DMS153 treated with DMSO at 0.1 percent for 48 hours (cell line): ENCODE measurements around the gene LSM14A.
A peak's percentile ranks its signal among the peaks of the same experiment; 100 is the strongest.
"Not testable (repeated sequence)": the region's sequence is repeated elsewhere in the genome, so short reads cannot be mapped to it uniquely, and the experiment has no call there.

Experiments
- DNase-seq: peaks from one replicate; lab custom pipeline; 2025; ENCODE audit not compliant: unreplicated experiment; lab: John Stamatoyannopoulos, UW

Gene LSM14A

DNA sequence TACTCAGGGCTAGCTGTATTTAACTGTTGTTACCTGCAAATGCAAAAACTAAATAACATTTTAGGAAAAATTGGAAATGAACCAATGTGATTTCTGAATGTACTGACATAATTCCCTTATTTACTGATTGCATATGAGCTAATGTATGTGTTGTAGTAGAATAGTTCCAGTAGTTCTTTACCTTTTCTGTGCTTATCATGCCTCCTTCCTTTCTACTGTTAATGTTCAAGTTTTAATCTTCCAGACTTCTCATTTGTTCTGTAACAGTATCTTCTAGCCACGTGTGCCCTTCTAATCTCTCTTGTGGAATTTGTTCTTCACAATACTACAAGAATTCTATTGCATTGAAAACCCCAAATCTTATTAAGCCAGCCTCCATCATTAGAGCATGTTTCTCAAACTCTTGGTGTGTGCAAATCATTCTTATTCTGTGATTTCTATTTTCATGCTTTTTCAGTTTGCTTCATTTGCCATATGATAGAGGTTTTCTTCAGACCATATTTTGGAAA lies 17.7 kb downstream of the LSM14A start:
- DNase-seq, result no peak

GRCh38 chr19:34191355-34191962 lies 19.2 kb downstream of the LSM14A start:
- no peak for DNase-seq

GRCh38 chr19:34193439-34193838 lies 21.1 kb downstream of the LSM14A start:
- DNase-seq, result no peak

GRCh38 chr19:34193876-34194275 lies 21.6 kb downstream of the LSM14A start:
- no peak for DNase-seq

DNA sequence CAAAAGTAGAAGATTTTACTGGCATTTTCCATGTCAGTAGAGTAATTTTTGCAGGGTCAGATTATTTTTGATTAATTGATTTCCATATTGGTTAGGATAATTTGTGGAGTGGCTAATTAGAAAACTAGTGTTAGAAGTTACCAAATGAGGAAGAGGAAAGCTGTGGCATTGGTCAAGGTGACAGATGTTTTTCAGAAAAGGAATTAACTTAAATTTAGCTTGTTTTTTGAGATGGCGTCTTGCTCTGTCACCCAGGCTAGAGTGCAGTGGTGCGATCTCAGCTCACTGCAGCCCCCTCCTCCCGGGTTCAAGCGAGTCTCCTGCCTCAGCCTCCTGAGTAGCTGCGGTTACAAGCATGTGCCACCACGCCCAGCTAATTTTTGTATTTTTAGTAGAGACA lies 28.8 kb downstream of the LSM14A start:
- DNase-seq, result no peak

DNA sequence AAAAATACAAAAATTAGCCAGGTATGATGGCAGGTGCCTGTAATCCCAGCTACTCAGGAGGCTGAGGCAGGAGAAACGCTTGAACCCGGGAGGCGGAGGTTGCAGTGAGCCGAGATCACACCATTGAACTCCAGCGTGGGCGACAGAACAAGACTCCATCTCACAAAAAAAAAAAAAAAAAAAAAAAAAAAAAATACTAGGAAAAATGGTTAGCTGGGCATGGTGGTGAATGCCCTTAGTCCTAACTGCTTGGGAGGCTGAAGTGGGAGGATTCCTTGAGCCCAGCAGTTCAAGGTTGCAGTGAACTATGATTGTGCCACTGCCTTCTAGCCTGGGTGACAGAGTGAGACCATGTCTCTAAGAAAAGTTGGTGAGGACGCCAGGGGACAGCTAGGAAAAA lies 33.0 kb downstream of the LSM14A start:
- DNase-seq, result not testable (repeated sequence)

GRCh38 chr19:34208291-34208884 lies 36.1 kb downstream of the LSM14A start:
- DNase-seq, result no peak

GRCh38 chr19:34209726-34210125 lies 37.4 kb downstream of the LSM14A start:
- DNase-seq, result no peak

GRCh38 chr19:34213283-34213682 lies 41.0 kb downstream of the LSM14A start:
- no peak for DNase-seq

DNA sequence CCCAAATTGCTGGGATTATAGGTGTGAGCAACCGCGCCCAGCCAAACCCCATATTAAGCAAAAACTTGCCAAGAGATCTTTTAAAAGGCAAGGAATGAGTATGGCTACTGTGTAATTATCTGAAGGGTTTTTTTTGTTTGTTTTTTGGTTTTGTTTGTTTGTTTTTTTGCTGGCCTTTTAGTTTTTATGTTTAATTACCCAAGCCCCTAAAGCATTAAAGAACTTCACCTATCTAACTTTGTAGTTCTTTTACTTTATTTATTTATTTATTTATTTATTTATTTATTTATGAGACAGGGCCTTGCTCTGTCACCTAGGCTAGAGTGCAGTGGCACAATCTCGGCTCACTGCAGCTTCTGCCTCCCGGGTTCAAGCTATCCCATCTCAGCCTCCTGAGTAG lies 41.7 kb downstream of the LSM14A start:
- no peak for DNase-seq

- no peak for DNase-seq
Observed at GRCh38 chr19:34215006-34215665, 42.8 kb downstream of the LSM14A start.

- no peak for DNase-seq
Observed at GRCh38 chr19:34215666-34216038, 43.3 kb downstream of the LSM14A start.

DNA sequence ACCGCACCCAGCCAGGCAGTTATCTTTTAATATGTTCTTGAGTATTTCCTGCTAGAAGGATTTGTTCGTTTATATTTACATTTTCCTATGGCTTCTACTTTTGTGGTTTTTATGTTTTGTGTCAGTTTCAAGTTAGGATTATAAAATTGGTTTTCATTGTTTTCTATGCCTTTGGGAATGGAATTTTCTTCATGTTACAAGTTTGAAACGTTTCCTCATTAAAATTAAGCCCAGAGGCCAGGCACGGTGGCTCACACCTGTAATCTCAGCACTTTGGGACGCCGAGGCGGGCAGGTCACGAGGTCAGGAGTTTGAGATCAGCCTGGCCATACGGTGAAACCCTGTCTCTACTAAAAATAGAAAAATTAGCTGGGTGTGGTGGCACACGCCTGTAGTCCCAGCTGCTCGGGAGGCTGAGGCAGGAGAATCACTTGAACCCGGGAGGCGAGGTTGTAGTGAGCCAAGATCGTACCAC lies 44.5 kb downstream of the LSM14A start:
- not testable (repeated sequence) for DNase-seq

GRCh38 chr19:34217952-34218817 lies 45.9 kb downstream of the LSM14A start:
- peak; percentile 88 for DNase-seq

GRCh38 chr19:34218818-34219164 lies 46.5 kb downstream of the LSM14A start:
- no peak for DNase-seq

DNA sequence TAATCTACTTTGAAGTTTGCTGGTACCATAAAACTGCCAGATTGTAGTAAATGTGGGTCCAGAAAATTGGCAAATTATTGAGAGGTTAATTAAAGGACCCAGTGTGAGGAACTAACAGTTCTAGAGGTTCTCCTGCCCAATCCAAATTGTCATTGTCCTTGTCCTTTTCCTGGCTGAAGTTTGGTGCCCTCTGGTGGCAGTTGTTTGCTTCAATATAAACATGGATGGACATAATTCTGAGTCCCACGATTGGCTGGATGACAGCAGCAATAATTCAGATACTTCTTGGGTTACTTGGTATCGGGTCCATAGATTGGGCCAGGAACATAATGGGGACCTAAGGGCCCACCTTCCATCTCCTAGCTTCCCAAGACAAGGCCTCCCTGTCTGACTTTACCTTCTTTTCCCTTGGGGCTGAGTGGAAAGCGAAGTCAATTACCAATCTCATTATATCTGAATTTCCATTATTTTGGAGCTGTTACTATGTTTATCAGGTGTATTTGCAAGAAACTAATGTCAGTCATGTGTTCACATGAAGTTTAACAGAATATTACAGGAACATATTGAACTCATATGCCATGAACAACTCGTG lies 48.3 kb downstream of the LSM14A start:
- DNase-seq, result peak; percentile 23

GRCh38 chr19:34222386-34222785 lies 50.1 kb downstream of the LSM14A start:
- no peak for DNase-seq

DNA sequence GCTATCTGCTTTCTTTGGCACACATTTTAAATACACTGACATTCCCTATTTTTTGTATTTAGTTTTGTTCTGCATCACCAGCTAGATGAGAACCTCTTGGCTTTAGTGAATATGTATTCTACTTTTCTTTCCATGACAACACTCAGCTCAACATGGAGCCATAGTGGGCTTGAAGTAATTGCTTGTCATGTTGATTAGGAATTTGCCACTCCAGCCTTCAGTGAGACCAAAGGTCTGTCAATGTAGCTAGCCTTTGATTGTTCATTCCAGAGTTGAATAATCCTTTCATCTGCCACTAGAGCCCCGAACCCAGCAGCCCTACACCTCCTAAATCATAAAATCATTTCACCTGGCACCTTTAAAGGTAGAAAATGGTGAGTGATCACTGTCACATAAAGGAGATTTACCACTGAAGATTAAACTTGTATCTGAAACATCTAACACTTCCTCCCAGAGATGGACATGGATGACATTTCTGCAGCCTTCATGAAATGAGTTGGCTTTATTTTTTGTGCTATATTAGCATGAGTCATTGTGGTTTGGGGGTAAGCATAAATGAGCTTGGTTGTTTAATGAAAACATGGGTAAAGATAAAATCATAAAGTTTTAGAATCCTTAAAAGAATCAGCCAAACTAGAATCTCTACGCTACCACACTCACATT lies 52.8 kb downstream of the LSM14A start:
- no peak for DNase-seq

- no peak for DNase-seq
Observed at GRCh38 chr19:34225659-34226015, 53.3 kb downstream of the LSM14A start.

DNA sequence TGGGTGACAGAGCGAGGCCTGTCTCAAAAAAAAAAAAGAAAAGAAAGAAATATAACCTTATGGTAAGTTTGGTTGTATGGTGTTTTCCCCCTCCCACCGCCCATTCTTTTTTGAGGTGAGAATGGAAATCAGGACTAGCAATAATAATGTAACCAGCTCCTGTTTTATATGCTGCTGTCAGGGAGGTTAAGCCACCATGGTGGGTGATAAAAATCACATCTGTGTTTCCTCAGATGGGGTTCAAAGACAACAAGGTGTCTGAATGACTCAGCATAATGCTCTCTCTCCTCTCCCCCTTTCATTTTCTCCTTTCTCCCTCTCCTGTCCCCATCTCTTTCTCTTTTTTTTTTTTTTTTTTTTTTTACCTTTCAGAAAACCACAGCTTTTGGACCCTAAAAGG lies 53.7 kb downstream of the LSM14A start:
- DNase-seq, result no peak

DNA sequence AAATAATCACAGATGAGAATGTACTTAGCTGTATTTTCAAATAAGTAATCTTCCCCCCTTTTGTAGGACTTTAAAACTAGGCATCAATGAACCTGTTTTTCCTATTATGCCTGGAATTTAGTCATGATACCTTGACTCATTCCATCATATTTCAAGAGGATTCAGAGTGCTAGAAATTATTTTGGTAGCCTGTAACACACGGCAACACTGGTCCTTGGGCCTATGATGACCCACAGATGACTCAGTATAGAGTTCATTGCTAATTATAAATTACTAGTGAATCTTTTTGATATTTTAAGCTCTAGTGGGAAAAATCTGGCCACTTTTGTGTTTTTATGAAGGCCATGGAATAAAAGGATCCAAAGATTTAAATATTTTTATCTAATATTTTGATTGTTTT lies 56.0 kb downstream of the LSM14A start:
- no peak for DNase-seq
